Gastroesophageal sphincter (tissue), 3 donors: Measurements from ENCODE around the gene DKKL1.

Source experiments
- EP300 ChIP-seq: sonication (generic); formaldehyde crosslinking; IDR thresholded peaks from one replicate; pipeline ENCODE4 v1.6.1; 2017; ENCODE audit warnings: antibody characterized with exemption, mild to moderate bottlenecking
- POLR2A ChIP-seq, 2 donors: fragments of 450-650 bp; IDR thresholded peaks; one replicate each; pipeline ENCODE4 v1.6.1; 2017; ENCODE audit warnings: antibody characterized with exemption in 2 of 2, mild to moderate bottlenecking in 2 of 2, moderate library complexity in 1 of 2
- POLR2AphosphoS5 ChIP-seq: sonication (generic); formaldehyde crosslinking; IDR thresholded peaks from one replicate; pipeline ENCODE4 v1.6.1; 2017; ENCODE audit warnings: antibody characterized with exemption
- TF ChIP-seq, protein P1 (sequence below), 4 experiments: fragments of 200-600 bp in 2 of 4; fragments of 450-650 bp in 2 of 4; sonication (generic) in 1 of 4; IDR thresholded peaks; one replicate each; pipeline ENCODE4 v1.5.1; 2017 to 2019; ENCODE audit warnings: antibody characterized with exemption in 4 of 4, mild to moderate bottlenecking in 2 of 4, moderate library complexity in 2 of 4

DNA sequence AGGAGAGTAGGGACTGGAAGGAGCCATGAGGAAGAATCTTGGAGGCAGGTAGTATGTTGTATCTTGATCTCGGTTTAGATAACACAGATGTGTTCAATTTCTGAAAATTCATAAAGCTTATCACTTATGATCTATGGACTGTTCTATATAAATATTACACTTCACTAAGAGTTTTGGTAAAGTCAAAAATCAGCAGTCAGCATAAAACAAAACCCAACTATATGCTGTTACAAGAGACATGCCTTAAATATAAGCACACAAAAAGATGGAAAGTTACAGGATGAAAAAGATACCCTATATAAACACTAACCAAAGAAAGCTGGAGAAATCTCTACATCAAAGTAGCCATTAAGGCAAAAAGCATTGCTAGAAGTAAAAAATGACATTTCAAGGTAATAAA is 19.9 kb downstream of the DKKL1 start:
- no peak for TF ChIP-seq POLR2AphosphoS5
- TF ChIP-seq, protein P1, sequence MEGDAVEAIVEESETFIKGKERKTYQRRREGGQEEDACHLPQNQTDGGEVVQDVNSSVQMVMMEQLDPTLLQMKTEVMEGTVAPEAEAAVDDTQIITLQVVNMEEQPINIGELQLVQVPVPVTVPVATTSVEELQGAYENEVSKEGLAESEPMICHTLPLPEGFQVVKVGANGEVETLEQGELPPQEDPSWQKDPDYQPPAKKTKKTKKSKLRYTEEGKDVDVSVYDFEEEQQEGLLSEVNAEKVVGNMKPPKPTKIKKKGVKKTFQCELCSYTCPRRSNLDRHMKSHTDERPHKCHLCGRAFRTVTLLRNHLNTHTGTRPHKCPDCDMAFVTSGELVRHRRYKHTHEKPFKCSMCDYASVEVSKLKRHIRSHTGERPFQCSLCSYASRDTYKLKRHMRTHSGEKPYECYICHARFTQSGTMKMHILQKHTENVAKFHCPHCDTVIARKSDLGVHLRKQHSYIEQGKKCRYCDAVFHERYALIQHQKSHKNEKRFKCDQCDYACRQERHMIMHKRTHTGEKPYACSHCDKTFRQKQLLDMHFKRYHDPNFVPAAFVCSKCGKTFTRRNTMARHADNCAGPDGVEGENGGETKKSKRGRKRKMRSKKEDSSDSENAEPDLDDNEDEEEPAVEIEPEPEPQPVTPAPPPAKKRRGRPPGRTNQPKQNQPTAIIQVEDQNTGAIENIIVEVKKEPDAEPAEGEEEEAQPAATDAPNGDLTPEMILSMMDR (IDR thresholded peaks at IDR 0.05), result no peak
- no peak for TF ChIP-seq POLR2A (IDR thresholded peaks at IDR 0.05)
- TF ChIP-seq EP300, result no peak
